ENCODE results near the gene TGFBR3. TPM values are rescaled to one million over a fixed set of nuclear protein-coding genes. Genes with fewer than 3 reads are reported as not detected.

TGFBR3 gene
- total RNA-seq, 1 experiment from 2014 or later: 2.4 TPM

- Mint-ChIP-seq H3K4me1 (peaks cover 30 to 36% of the 10 kb centered on the region in 2 experiments), H3K4me3 (no peak overlapping the region), H3K36me3 (ENCODE audit: insufficient read depth in 1 of 3, low read depth in 3 of 3) (no peaks in the 10 kb centered on the region), H3K9me3 (no peaks in the 10 kb centered on the region), H3K27me3 (ENCODE audit: low read depth) (no peaks in the 10 kb centered on the region; the same call in 1 of the 2 replicates), H3K27ac (no peak overlapping the region)
- no peak overlapping the region for H4K8ac ChIP-seq (replicated peaks; ENCODE audit: insufficient read length, low read depth, low read length)
- no peak overlapping the region for H3K18ac ChIP-seq (ENCODE audit: insufficient read length, low read depth, low read length)
- DNase-seq: no peak
- H2BK20ac ChIP-seq (ENCODE audit: low read depth, low read length, poor library complexity, severe bottlenecking): no peak overlapping the region
- H3K79me1 ChIP-seq (ENCODE audit: insufficient read depth, low read depth, low read length, poor library complexity, severe bottlenecking): no peaks in the 10 kb centered on the region
- no peak overlapping the region for H3K27ac ChIP-seq (ENCODE audit: insufficient read length, low read depth, low read length)
- TF ChIP-seq, protein P1, sequence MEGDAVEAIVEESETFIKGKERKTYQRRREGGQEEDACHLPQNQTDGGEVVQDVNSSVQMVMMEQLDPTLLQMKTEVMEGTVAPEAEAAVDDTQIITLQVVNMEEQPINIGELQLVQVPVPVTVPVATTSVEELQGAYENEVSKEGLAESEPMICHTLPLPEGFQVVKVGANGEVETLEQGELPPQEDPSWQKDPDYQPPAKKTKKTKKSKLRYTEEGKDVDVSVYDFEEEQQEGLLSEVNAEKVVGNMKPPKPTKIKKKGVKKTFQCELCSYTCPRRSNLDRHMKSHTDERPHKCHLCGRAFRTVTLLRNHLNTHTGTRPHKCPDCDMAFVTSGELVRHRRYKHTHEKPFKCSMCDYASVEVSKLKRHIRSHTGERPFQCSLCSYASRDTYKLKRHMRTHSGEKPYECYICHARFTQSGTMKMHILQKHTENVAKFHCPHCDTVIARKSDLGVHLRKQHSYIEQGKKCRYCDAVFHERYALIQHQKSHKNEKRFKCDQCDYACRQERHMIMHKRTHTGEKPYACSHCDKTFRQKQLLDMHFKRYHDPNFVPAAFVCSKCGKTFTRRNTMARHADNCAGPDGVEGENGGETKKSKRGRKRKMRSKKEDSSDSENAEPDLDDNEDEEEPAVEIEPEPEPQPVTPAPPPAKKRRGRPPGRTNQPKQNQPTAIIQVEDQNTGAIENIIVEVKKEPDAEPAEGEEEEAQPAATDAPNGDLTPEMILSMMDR (conservative IDR thresholded peaks at IDR 0.05): no peak
- H4K20me1 ChIP-seq (ENCODE audit: control insufficient read depth, insufficient read depth, insufficient read length): no peaks in the 10 kb centered on the region
- no peak overlapping the region for H2AK5ac ChIP-seq (ENCODE audit: insufficient read length, low read length)
- H3K4ac ChIP-seq (ENCODE audit: low read depth, low read length): no peak overlapping the region
- no peak overlapping the region for H3K56ac ChIP-seq (ENCODE audit: insufficient read length, low read depth, low read length)
- H2BK5ac ChIP-seq (ENCODE audit: insufficient read length, low read length): no peak overlapping the region
- no peaks in the 10 kb centered on the region for H3K27me3 ChIP-seq (ENCODE audit: insufficient read depth, low read length)
- no peaks in the 10 kb centered on the region for H3K9me3 ChIP-seq (ENCODE audit: control insufficient read depth, low read depth, low read length)
- no peak overlapping the region for H2BK120ac ChIP-seq (ENCODE audit: low read depth, low read length, poor library complexity, severe bottlenecking)
- no peak overlapping the region for H3K9ac ChIP-seq (ENCODE audit: extremely low read depth, insufficient read length, low read length)
- no peak overlapping the region for H2BK15ac ChIP-seq (ENCODE audit: low read depth, low read length)
- H3K79me2 ChIP-seq (ENCODE audit: insufficient read depth, low read length): no peaks in the 10 kb centered on the region
- H3K23ac ChIP-seq (ENCODE audit: insufficient read length, low read depth, low read length): no peak overlapping the region
- H3K23me2 ChIP-seq (ENCODE audit: insufficient read length, low read depth, low read length, poor library complexity, severe bottlenecking): no peaks in the 10 kb centered on the region
- no CpG with 5 or more reads among the region's 3 CpGs for WGBS (ENCODE audit: extremely low coverage, insufficient read length, low lambda C conversion rate)
- H2AFZ ChIP-seq (ENCODE audit: low read length): no peak overlapping the region
- peaks cover 5% of the 10 kb centered on the region; the same call in 1 of the 2 replicates for H3K4me1 ChIP-seq (ENCODE audit: insufficient read depth, low read length)
- H4K91ac ChIP-seq (ENCODE audit: insufficient read length, low read depth, low read length): no peak overlapping the region
- H3K14ac ChIP-seq (ENCODE audit: insufficient read depth, low read length): no peak overlapping the region
- H2BK12ac ChIP-seq (ENCODE audit: insufficient read length, low read depth, low read length): no peak overlapping the region
- no peak overlapping the region for H3T11ph ChIP-seq (ENCODE audit: low read length)
- no peak overlapping the region for H3K4me2 ChIP-seq (ENCODE audit: insufficient read depth, insufficient read length, low read length)
- no peak overlapping the region for H4K5ac ChIP-seq (ENCODE audit: insufficient read length, low read depth, low read length)
These were observed 98.0 kb downstream of the TGFBR3 start for GRCh38 chr1:91787919-91788318.
